ENCODE data around the gene EIF4EBP3.

EIF4EBP3 gene

DNA sequence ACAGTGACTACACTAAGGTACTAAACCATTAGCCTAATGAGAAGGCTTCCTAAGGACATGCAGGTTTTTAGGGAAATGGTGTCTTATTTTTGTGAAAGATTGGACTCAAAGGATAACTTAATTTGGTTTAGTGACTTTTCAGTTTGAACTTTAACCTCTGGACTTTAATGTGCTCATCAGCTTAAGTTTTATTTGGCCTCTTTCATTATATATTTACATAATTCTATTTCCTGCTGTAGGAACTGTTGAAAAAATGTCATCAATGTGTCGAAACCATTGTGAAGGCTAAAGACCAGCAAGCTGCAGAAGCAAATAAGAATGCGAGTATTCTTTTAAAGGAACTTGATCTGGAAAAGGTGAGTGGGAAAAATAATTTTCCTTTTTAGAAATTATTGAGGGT lies 34.3 kb upstream of the EIF4EBP3 start:
- Histone ChIP-seq H3K4me3 (ENCODE audit: low read depth, low read length) (no peak overlapping the region), H2AFZ (no peak overlapping the region), H3K27me3 (ENCODE audit: control insufficient read depth, insufficient read depth, low read length) (no peaks in the 10 kb centered on the region), H3K27ac (no peak overlapping the region), H3K4me1 (no peaks in the 10 kb centered on the region), H3K9ac (no peak overlapping the region), H3K4me2 (ENCODE audit: low read length) (no peak overlapping the region), H3K9me3 (ENCODE audit: control insufficient read depth, low read length) (no peaks in the 10 kb centered on the region), H3K79me2 (peaks cover 3% of the 10 kb centered on the region), H3K36me3 (ENCODE audit: control insufficient read depth, insufficient read depth, low read length) (no peaks in the 10 kb centered on the region)
- TF ChIP-seq CTCF (IDR thresholded peaks at IDR 0.05), result no peak

- Histone ChIP-seq H3K27me3 (ENCODE audit: control insufficient read depth, insufficient read depth, low read length) (no peaks in the 10 kb centered on the region), H3K9me3 (ENCODE audit: control insufficient read depth, low read length) (no peaks in the 10 kb centered on the region), H3K79me2 (no peaks in the 10 kb centered on the region), H3K4me2 (ENCODE audit: low read length) (no peak overlapping the region), H3K4me3 (ENCODE audit: low read depth, low read length) (no peak overlapping the region), H3K27ac (no peak overlapping the region), H2AFZ (no peak overlapping the region), H3K4me1 (peaks cover 6% of the 10 kb centered on the region), H3K9ac (no peak overlapping the region), H3K36me3 (ENCODE audit: control insufficient read depth, insufficient read depth, low read length) (no peaks in the 10 kb centered on the region)
- TF ChIP-seq CTCF (IDR thresholded peaks at IDR 0.05), result no peak
Observed at GRCh38 chr5:140524003-140524402, 23.5 kb upstream of the EIF4EBP3 start.

- no peaks in the 10 kb centered on the region for H3K36me3 ChIP-seq (ENCODE audit: control insufficient read depth, insufficient read depth, low read length)
- no peak overlapping the region for H2AFZ ChIP-seq
- H3K4me3 ChIP-seq (ENCODE audit: low read depth, low read length), result no peak overlapping the region
- no peak overlapping the region for H3K9ac ChIP-seq
- H3K79me2 ChIP-seq, result no peaks in the 10 kb centered on the region
- TF ChIP-seq CTCF (IDR thresholded peaks at IDR 0.05), result no peak
- H3K27me3 ChIP-seq (ENCODE audit: control insufficient read depth, insufficient read depth, low read length), result no peaks in the 10 kb centered on the region
- H3K4me2 ChIP-seq (ENCODE audit: low read length), result no peak overlapping the region
- H3K4me1 ChIP-seq, result no peaks in the 10 kb centered on the region
- no peaks in the 10 kb centered on the region for H3K9me3 ChIP-seq (ENCODE audit: control insufficient read depth, low read length)
- H3K27ac ChIP-seq, result no peak overlapping the region
Observed at GRCh38 chr5:140540227-140540626, 7.2 kb upstream of the EIF4EBP3 start.

DNA sequence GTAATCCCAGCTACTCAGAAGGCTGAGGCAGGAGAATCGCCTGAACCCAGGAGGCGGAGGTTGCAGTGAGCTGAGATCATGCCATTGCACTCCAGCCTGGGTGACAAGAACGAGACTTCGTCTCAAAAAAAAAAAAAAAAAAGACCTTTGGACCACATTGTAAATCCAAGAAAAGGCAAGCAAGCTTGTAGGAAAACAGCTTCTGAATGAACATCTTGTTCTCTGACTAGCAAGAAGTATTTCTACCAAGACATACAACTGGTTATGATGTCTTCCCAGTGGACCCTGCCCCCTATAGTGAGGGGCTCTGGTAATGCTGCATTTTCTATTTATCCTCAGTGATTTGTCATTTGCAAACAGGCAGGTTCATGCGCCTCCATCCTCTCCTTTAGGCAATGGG lies 4.5 kb upstream of the EIF4EBP3 start:
- Histone ChIP-seq H3K9ac (no peak overlapping the region), H3K4me2 (ENCODE audit: low read length) (no peak overlapping the region), H3K9me3 (ENCODE audit: control insufficient read depth, low read length) (no peaks in the 10 kb centered on the region), H3K79me2 (no peaks in the 10 kb centered on the region), H3K36me3 (ENCODE audit: control insufficient read depth, insufficient read depth, low read length) (no peaks in the 10 kb centered on the region), H3K4me3 (ENCODE audit: low read depth, low read length) (no peak overlapping the region), H3K27ac (no peak overlapping the region), H3K27me3 (ENCODE audit: control insufficient read depth, insufficient read depth, low read length) (no peaks in the 10 kb centered on the region), H3K4me1 (peaks cover 6% of the 10 kb centered on the region), H2AFZ (no peak overlapping the region)
- TF ChIP-seq CTCF (IDR thresholded peaks at IDR 0.05), result no peak

- no peak for TF ChIP-seq CTCF (IDR thresholded peaks at IDR 0.05)
Observed at GRCh38 chr5:140544986-140545385, 2.5 kb upstream of the EIF4EBP3 start.

More at GRCh38 chr5:140544986-140545385, 2.5 kb upstream of the EIF4EBP3 start:
- Histone ChIP-seq H3K9me3 (ENCODE audit: control insufficient read depth, low read length) (no peaks in the 10 kb centered on the region), H3K27me3 (ENCODE audit: control insufficient read depth, insufficient read depth, low read length) (no peaks in the 10 kb centered on the region), H3K36me3 (ENCODE audit: control insufficient read depth, insufficient read depth, low read length) (no peaks in the 10 kb centered on the region), H3K4me3 (ENCODE audit: low read depth, low read length) (no peak overlapping the region), H3K79me2 (no peaks in the 10 kb centered on the region), H2AFZ (no peak overlapping the region), H3K4me2 (ENCODE audit: low read length) (no peak overlapping the region), H3K9ac (no peak overlapping the region), H3K27ac (no peak overlapping the region), H3K4me1 (peaks cover 10% of the 10 kb centered on the region)
